ENCODE measurements around the gene PERCC1.

DNA sequence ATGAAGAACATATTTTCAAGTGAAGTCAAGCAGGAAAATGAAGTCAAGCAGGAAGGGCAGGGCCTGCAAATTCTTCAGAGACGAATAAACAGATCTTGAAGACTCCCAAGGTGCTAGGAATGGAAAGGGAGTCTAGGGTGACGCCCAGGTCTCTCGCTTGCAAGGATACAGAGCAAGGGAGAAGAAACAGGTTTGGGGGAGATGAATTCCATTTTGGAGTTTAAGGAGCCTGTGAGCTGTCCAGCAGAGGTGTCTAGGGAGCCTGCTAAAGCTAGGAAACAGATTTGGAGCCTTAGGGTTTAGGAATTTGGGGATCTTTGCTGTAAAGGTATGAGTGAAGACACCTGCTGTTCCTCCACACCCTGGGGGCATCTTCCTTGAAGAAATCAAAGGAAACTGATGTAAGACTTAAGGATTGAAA is 14.3 kb upstream of the PERCC1 start:
- no peak for TF ChIP-seq POLR2A (IDR thresholded peaks at IDR 0.05)
- TF ChIP-seq, protein P1, sequence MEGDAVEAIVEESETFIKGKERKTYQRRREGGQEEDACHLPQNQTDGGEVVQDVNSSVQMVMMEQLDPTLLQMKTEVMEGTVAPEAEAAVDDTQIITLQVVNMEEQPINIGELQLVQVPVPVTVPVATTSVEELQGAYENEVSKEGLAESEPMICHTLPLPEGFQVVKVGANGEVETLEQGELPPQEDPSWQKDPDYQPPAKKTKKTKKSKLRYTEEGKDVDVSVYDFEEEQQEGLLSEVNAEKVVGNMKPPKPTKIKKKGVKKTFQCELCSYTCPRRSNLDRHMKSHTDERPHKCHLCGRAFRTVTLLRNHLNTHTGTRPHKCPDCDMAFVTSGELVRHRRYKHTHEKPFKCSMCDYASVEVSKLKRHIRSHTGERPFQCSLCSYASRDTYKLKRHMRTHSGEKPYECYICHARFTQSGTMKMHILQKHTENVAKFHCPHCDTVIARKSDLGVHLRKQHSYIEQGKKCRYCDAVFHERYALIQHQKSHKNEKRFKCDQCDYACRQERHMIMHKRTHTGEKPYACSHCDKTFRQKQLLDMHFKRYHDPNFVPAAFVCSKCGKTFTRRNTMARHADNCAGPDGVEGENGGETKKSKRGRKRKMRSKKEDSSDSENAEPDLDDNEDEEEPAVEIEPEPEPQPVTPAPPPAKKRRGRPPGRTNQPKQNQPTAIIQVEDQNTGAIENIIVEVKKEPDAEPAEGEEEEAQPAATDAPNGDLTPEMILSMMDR (IDR thresholded peaks at IDR 0.05): no peak
